Thyroid gland (tissue), 4 donors: Measurements from ENCODE around the gene GCC2. TPM values are rescaled to one million over a fixed set of nuclear protein-coding genes. Genes with fewer than 3 reads are reported as not detected.
"Not testable (repeated sequence)": the region's sequence is repeated elsewhere in the genome, so short reads cannot be mapped to it uniquely, and the experiment has no call there.

Source experiments
- DNase-seq, 2 donors: peaks; one replicate each; pipeline ENCODE4 v3.0.0-alpha.2; 2019
- H3K27ac ChIP-seq, 3 donors: fragments of 200-600 bp; sonication (generic); 1 replicate in 2 of 3; 2 replicates in 1 of 3; pipeline ENCODE4 v1.5.1; 2016 to 2019; ENCODE audit warnings: mild to moderate bottlenecking in 1 of 3, moderate library complexity in 1 of 3
- H3K27me3 ChIP-seq: fragments of 200-600 bp; sonication (generic); one replicate; pipeline ENCODE4 v1.5.1; 2019
- H3K36me3 ChIP-seq, 2 donors: fragments of 200-600 bp; sonication (generic); one replicate each; pipeline ENCODE4 v1.5.1; 2016 to 2019
- H3K4me1 ChIP-seq, 2 donors: fragments of 200-600 bp; sonication (generic); one replicate each; pipeline ENCODE4 v1.5.1; 2017 to 2019
- H3K4me3 ChIP-seq, 3 donors: fragments of 200-600 bp; sonication (generic); replicated peaks in 1 of 3; 1 replicate in 2 of 3; 2 replicates in 1 of 3; pipeline ENCODE4 v1.5.1; 2016; ENCODE audit warnings: mild to moderate bottlenecking in 1 of 3
- H3K9me3 ChIP-seq: fragments of 200-600 bp; sonication (generic); one replicate; pipeline ENCODE4 v1.5.1; 2017
- POLR2A ChIP-seq, 2 donors: fragments of 450-650 bp; IDR thresholded peaks; one replicate each; pipeline ENCODE4 v1.6.1; 2017; ENCODE audit warnings: antibody characterized with exemption in 2 of 2, mild to moderate bottlenecking in 2 of 2, moderate library complexity in 1 of 2
- WGBS, 2 donors: methylation state at CpG; one replicate each; pipeline ENCODE4 v1.1.5; 2017; 5-methylcytosine and 5-hydroxymethylcytosine counted together
- intact Hi-C: fragments of 100-400 bp; cut with DNase I; formaldehyde crosslinking; loops from one replicate; pipeline ENCODE4 v1.15.1; 2023
- total RNA-seq, 4 donors: library from RNA; depleted of rRNA; stranded (reverse); fragments of >200 nt; gene quantifications; one replicate each; pipeline ENCODE4 v1.2.3, GENCODE V29; 2016
- TF ChIP-seq, protein P1 (sequence below), 6 experiments: fragments of 200-600 bp in 3 of 6; fragments of 450-650 bp in 3 of 6; sonication (generic) in 3 of 6; IDR thresholded peaks; one replicate each; pipeline ENCODE4 v1.5.1; 2016 to 2019; ENCODE audit warnings: antibody characterized with exemption in 6 of 6, mild to moderate bottlenecking in 2 of 6, inconsistent platforms in 1 of 6, moderate library complexity in 1 of 6

Gene GCC2
- total RNA-seq, 4 donors from 2014 or later = 41.4 to 59.4 (median 54.0) TPM

DNA sequence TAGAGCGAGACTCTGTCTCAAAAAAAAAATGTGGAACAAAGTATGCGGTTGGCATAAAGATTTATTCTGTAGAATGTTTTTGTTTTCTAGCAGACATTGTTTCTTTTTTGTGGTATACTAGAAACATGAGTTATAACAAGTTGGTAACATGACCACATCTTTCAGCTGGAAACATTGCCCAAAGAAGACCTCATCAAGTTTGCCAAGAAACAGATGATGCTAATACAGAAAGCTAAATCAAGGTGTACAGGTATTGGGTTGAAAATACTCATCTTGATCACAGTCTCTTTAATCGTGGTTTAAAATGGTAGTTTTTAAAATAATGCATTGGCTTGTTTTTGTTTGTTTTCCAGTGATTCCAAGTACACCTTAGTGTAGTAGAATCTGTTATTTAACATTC is 1.9 kb downstream of the GCC2 start:
- intact Hi-C loops = no loop called here
- Histone ChIP-seq H3K36me3 (peaks cover 35 to 37% of the 10 kb centered on the region in 2 donors), H3K27ac (no peak overlapping the region), H3K9me3 (no peaks in the 10 kb centered on the region), H3K27me3 (no peaks in the 10 kb centered on the region), H3K4me3 (no peak overlapping the region), H3K4me1 (peaks cover 0 to 4% of the 10 kb centered on the region in 2 donors)
- WGBS, 2 donors = 90 to 93% methylated on average over 3 of the region's 3 CpGs
- TF ChIP-seq, protein P1, sequence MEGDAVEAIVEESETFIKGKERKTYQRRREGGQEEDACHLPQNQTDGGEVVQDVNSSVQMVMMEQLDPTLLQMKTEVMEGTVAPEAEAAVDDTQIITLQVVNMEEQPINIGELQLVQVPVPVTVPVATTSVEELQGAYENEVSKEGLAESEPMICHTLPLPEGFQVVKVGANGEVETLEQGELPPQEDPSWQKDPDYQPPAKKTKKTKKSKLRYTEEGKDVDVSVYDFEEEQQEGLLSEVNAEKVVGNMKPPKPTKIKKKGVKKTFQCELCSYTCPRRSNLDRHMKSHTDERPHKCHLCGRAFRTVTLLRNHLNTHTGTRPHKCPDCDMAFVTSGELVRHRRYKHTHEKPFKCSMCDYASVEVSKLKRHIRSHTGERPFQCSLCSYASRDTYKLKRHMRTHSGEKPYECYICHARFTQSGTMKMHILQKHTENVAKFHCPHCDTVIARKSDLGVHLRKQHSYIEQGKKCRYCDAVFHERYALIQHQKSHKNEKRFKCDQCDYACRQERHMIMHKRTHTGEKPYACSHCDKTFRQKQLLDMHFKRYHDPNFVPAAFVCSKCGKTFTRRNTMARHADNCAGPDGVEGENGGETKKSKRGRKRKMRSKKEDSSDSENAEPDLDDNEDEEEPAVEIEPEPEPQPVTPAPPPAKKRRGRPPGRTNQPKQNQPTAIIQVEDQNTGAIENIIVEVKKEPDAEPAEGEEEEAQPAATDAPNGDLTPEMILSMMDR (IDR thresholded peaks at IDR 0.05) = no peak
- TF ChIP-seq POLR2A (IDR thresholded peaks at IDR 0.05) = no peak
- DNase-seq = no peak

DNA sequence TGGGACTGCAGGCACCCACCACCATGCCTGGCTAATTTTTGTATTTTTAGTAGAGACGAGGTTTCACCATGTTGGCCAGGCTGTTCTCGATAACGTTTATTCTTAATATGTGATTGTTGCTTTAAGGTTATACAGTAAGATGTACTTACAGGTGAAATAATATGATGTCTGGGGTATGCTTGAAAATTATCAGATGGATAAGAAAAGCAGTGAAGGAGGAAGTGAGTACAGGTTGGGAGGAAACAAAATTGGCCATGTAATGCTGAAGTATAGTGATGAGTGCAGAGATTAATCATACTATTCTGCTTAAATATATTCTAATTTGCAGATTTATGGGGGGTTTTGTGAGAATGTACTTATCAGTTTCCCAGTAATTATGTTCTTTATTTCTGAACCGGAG is 3.0 kb downstream of the GCC2 start:
- Histone ChIP-seq H3K9me3 (no peaks in the 10 kb centered on the region), H3K36me3 (peaks cover 38 to 44% of the 10 kb centered on the region in 2 donors), H3K4me1 (peaks cover 0 to 4% of the 10 kb centered on the region in 2 donors), H3K27me3 (no peaks in the 10 kb centered on the region), H3K4me3 (no peak overlapping the region), H3K27ac (no peak overlapping the region)
- DNase-seq = no peak
- 95 to 96% methylated on average over 4 of the region's 4 CpGs for WGBS, 2 donors
- intact Hi-C loops = no loop called here
- TF ChIP-seq, protein P1 (IDR thresholded peaks at IDR 0.05) = no peak
- TF ChIP-seq POLR2A (IDR thresholded peaks at IDR 0.05) = no peak

DNA sequence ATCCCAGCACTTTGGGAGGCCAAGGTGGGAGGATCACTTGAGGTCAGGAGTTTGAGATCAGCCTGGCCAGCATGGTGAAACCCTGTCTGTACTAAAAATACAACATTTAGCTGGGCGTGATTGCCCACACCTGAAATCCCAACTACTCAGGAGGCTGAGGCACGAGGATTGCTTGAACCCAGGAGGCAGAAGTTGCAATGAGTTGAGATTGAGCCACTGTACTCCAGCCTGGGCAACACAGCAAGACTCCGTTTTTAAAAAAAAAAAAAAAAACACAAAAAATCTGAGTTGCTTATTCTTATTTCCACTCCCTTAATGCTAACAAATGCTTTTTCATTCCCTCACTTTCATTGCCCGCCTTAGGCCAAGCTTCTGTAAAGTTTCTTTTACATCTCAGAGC is 4.5 kb downstream of the GCC2 start:
- WGBS, 2 donors = 96 to 98% methylated on average over 4 of the region's 4 CpGs
- H3K4me3 ChIP-seq, DNase-seq, H3K27ac ChIP-seq, H3K4me1 ChIP-seq, H3K9me3 ChIP-seq, H3K27me3 ChIP-seq, intact Hi-C loops: not testable (repeated sequence)
- H3K36me3 ChIP-seq = peaks cover 38 to 44% of the 10 kb centered on the region in 2 donors

DNA sequence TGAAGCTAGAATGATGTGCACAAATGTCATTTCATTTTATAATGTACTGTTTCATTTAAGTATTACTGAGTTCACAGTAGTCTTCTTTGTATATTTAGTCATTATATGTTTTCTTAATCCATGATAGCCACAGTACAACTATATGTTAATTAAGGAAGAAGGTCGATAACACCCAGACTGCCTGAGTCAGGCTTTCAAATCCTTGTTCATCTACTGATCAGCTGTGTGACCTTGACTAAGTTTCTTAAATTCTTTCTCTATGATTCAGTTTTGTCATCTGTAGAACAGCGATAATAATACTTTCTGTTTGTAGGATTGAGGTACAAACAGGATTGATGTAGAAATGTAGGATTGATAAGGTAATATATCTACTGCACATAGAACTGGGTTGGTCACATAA is 5.4 kb downstream of the GCC2 start:
- no peaks in the 10 kb centered on the region for H3K27me3 ChIP-seq
- intact Hi-C loops = no loop called here
- TF ChIP-seq, protein P1 (IDR thresholded peaks at IDR 0.05) = no peak
- no peak for TF ChIP-seq POLR2A (IDR thresholded peaks at IDR 0.05)
- no peak overlapping the region for H3K27ac ChIP-seq
- H3K4me3 ChIP-seq = no peak overlapping the region
- no peaks in the 10 kb centered on the region for H3K9me3 ChIP-seq
- DNase-seq = no peak
- peaks cover 38 to 44% of the 10 kb centered on the region in 2 donors for H3K36me3 ChIP-seq
- H3K4me1 ChIP-seq = peaks cover 0 to 4% of the 10 kb centered on the region in 2 donors
- 96 to 100% methylated on average over 2 of the region's 2 CpGs for WGBS, 2 donors

DNA sequence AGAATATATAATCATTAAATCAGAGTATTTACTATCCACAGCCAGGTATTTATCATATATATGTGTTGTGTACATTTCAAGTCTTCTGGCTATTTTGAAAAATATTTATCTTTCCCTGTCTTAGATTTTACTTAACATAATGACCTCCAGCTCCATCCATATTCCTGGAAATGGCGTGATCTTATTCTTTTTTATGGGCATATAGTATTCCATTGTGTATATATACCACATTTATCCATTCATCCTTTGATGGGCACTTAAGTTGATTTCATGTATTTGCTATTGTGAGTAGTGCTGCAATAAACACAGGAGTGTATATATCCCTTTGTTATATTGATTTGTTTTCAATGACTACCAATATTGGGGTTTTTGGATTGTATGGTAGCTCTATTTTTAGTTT is 6.6 kb downstream of the GCC2 start:
- Histone ChIP-seq H3K36me3 (peaks cover 38 to 44% of the 10 kb centered on the region in 2 donors), H3K4me1 (no peaks in the 10 kb centered on the region), H3K9me3 (no peaks in the 10 kb centered on the region), H3K27me3 (no peaks in the 10 kb centered on the region), H3K4me3 (no peak overlapping the region), H3K27ac (no peak overlapping the region)
- DNase-seq = no peak
- WGBS, 2 donors = 98 to 99% methylated on average over 1 of the region's 1 CpG
- intact Hi-C loops = no loop called here
- TF ChIP-seq, protein P1 (IDR thresholded peaks at IDR 0.05) = no peak
- TF ChIP-seq POLR2A (IDR thresholded peaks at IDR 0.05) = no peak

DNA sequence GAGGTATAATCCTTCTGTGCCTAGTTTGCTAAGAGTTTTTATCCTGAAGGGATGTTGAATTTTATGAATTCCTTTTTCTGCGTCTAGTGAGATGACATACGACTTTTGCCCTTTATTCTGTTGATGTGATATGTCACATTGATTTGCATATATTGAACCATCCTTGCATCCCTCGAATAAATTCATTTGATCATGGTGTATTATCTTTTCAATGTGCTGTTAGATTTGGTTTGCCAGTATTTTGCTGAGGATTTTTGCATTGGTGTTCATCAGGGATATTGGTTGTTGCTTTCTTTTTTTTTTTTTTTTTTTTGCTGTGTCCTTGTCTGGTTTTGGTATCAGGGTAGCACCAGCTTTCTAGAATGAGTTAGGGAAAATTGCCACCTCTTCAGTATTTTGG is 9.1 kb downstream of the GCC2 start:
- Histone ChIP-seq H3K27me3 (no peaks in the 10 kb centered on the region), H3K4me3 (no peak overlapping the region), H3K27ac (no peak overlapping the region), H3K4me1 (no peaks in the 10 kb centered on the region), H3K9me3 (no peaks in the 10 kb centered on the region), H3K36me3 (peaks cover 31 to 35% of the 10 kb centered on the region in 2 donors)
- TF ChIP-seq POLR2A (IDR thresholded peaks at IDR 0.05) = no peak
- TF ChIP-seq, protein P1 (IDR thresholded peaks at IDR 0.05) = no peak
- 97 to 99% methylated on average over 3 of the region's 3 CpGs for WGBS, 2 donors
- DNase-seq = no peak
- intact Hi-C loops = no loop called here
